Ovary (tissue), 9 donors: Measurements from ENCODE around the gene LPIN1. TPM values are rescaled to one million over a fixed set of nuclear protein-coding genes. Genes with fewer than 3 reads are reported as not detected.

Source experiments
- DNase-seq, 5 donors: peaks; one replicate each; pipeline ENCODE4 v3.0.0-alpha.2; 2019 to 2020
- H3K27ac ChIP-seq, 2 donors: fragments of 200-600 bp; one replicate each; pipeline versions ENCODE4 v1.5.1 to v1.8.0; 2019 to 2022
- H3K27me3 ChIP-seq: fragments of 200-600 bp; one replicate; pipeline ENCODE4 v1.8.0; 2022
- H3K36me3 ChIP-seq: fragments of 200-600 bp; sonication (generic); one replicate; pipeline ENCODE4 v1.5.1; 2019
- H3K4me1 ChIP-seq: one replicate; pipeline ENCODE4 v1.8.1; 2013; ENCODE audit warnings: mild to moderate bottlenecking, moderate library complexity; ENCODE audit not compliant: insufficient read depth
- H3K4me3 ChIP-seq: fragments of 200-600 bp; sonication (generic); one replicate; pipeline ENCODE4 v1.5.1; 2017
- H3K9me3 ChIP-seq, 2 donors: fragments of 200-600 bp in 1 of 2; sonication (generic) in 1 of 2; one replicate each; pipeline versions ENCODE4 v1.5.1 to v1.8.1; 2013 to 2019; ENCODE audit warnings: mild to moderate bottlenecking in 1 of 2, moderate library complexity in 1 of 2
- EP300 ChIP-seq: sonication (generic); formaldehyde crosslinking; IDR thresholded peaks from one replicate; pipeline ENCODE4 v1.6.1; 2017; ENCODE audit warnings: antibody characterized with exemption
- POLR2A ChIP-seq: fragments of 450-650 bp; IDR thresholded peaks from one replicate; pipeline ENCODE4 v1.6.1; 2017; ENCODE audit warnings: antibody characterized with exemption, mild to moderate bottlenecking, moderate library complexity
- WGBS, 3 donors: extraction: QIAGEN DNeasy Blood & Tissue Kit in 1 of 3; methylation state at CpG; one replicate each; pipeline versions ENCODE4 v1.1.5 to v1.1.7; 2013 to 2017; 5-methylcytosine and 5-hydroxymethylcytosine counted together
- intact Hi-C, 4 donors: fragments of 100-400 bp; cut with DNase I; formaldehyde crosslinking; loops; one replicate each; pipeline versions ENCODE4 v1.11.0 to v1.15.1; 2022 to 2023
- polyA plus RNA-seq, 2 donors: library from polyadenylated mRNA; stranded (reverse); fragments of 200-250 nt in 1 of 2; fragments of 350-450 nt in 1 of 2; fragmentation: Illumina TruSeq in 1 of 2; extraction: RNeasy Lipid Tissue Mini Kit (QIAGEN cat#74804) in 1 of 2; gene quantifications; one replicate each; pipeline ENCODE4 v1.2.3, GENCODE V29; 2013 to 2014
- total RNA-seq, 7 donors: library from RNA; depleted of rRNA in 2 of 7; stranded (reverse); fragments of >200 nt in 2 of 7; fragmentation: NEBNext Ultra II Directional in 3 of 7; extraction: Animal tissue kit (Norgen Biotek cat#: 25700) in 3 of 7; gene quantifications; one replicate each; pipeline versions ENCODE4 v1.1.0 to v1.2.4, GENCODE V29; 2016 to 2023
- TF ChIP-seq, protein P1 (sequence below), 3 donors: fragments of 450-650 bp in 2 of 3; fragments of 200-600 bp in 1 of 3; IDR thresholded peaks; one replicate each; pipeline versions ENCODE4 v1.5.1 to v1.8.0; 2016 to 2022; ENCODE audit warnings: antibody characterized with exemption in 3 of 3, mild to moderate bottlenecking in 1 of 3
- donor health status: DM: no; HTN: no; CAD: no; lungs with moderate emphysema.
- donor health status: DM: no; HTN: no; CAD: no.
- donor health status: Bipolar disorder and iron deficiency.
- donor health status: DM: yes; HTN: yes; CAD: no.
- donor health status: DM: no; HTN: no; CAD: no.
- donor health status: DM: yes; HTN: yes; CAD: no.

The LPIN1 gene
- total and polyA plus RNA-seq, 9 donors = 19.9 to 144 (median 50.8) TPM

DNA sequence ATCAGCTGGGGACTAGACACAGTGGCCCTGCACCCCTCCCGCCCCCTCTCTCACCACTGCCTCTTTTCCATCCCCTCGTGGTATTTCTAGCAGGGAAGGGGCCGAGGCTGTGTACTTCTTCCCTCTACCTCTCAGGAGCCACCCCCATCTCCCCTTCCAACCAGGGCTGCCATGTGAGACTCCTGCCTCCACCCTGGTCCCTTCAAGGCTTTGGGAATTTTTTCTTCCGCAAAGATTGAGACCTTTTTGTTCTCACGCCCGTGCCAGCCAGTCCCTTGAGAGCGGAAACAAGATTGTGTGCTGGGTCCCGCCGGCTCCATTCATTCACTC is 39.1 kb downstream of the LPIN1 start:
- no peak overlapping the region for H3K4me3 ChIP-seq
- 90 to 92% (median 91%) methylated on average over 9 of the region's 9 CpGs for WGBS, 3 donors
- H3K4me1 ChIP-seq = no peaks in the 10 kb centered on the region
- H3K36me3 ChIP-seq = no peaks in the 10 kb centered on the region
- no peak for TF ChIP-seq POLR2A
- TF ChIP-seq EP300 = no peak
- TF ChIP-seq, protein P1, sequence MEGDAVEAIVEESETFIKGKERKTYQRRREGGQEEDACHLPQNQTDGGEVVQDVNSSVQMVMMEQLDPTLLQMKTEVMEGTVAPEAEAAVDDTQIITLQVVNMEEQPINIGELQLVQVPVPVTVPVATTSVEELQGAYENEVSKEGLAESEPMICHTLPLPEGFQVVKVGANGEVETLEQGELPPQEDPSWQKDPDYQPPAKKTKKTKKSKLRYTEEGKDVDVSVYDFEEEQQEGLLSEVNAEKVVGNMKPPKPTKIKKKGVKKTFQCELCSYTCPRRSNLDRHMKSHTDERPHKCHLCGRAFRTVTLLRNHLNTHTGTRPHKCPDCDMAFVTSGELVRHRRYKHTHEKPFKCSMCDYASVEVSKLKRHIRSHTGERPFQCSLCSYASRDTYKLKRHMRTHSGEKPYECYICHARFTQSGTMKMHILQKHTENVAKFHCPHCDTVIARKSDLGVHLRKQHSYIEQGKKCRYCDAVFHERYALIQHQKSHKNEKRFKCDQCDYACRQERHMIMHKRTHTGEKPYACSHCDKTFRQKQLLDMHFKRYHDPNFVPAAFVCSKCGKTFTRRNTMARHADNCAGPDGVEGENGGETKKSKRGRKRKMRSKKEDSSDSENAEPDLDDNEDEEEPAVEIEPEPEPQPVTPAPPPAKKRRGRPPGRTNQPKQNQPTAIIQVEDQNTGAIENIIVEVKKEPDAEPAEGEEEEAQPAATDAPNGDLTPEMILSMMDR (IDR thresholded peaks at IDR 0.05) = no peak
- intact Hi-C loops = no loop called here
- H3K27me3 ChIP-seq = no peaks in the 10 kb centered on the region
- DNase-seq = no peak
- H3K27ac ChIP-seq = no peak overlapping the region
- H3K9me3 ChIP-seq = no peaks in the 10 kb centered on the region

DNA sequence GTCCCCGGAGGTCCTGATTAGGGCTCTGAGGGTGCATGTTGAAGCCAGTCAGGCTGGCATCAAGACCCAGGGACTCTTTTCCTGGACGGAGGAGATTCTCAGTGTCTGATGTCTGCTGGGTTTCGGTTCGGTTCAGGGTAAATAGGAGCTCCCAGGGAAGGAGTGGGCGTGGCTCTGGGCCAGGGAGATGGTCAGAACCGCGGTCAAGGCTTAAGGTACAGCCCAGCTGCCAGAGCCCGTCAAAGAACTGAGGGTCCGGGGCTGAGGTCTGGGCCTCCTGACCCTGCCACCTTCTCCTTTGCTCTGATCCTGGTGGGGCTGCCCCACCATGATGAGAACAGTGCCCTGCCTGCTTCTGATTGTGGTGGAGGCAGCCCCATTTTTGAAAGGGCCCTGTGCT is 39.8 kb downstream of the LPIN1 start:
- intact Hi-C loops = no loop called here
- WGBS, 3 donors = 84 to 89% (median 84%) methylated on average over 8 to 9 of the region's 9 CpGs
- H3K27ac ChIP-seq = no peak overlapping the region
- H3K4me3 ChIP-seq = no peak overlapping the region
- H3K4me1 ChIP-seq = no peaks in the 10 kb centered on the region
- H3K27me3 ChIP-seq = no peaks in the 10 kb centered on the region
- DNase-seq = no peak
- H3K9me3 ChIP-seq = no peaks in the 10 kb centered on the region
- TF ChIP-seq EP300 (no peak), POLR2A (no peak)
- TF ChIP-seq, protein P1 (IDR thresholded peaks at IDR 0.05) = no peak
- H3K36me3 ChIP-seq = no peaks in the 10 kb centered on the region

DNA sequence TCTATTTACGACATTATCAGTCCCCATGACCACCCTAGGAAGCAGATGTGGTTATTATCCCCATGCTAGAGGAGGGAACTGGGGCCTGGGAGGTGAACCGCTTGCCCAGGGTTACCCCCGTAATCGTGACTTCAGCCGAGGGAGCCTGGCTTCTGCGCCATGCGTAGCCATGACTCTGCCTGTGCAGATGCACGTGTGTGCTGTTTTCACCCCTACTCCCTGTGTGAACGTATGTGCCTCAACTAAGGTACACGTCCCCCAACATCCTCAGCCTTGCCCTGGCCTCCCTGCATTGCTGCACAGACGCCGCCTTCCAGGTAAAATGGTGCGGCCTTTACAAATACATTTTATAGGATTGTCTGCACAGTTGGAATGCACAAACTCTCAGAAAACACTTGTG is 40.2 kb downstream of the LPIN1 start:
- intact Hi-C loops = no loop called here
- no peak for DNase-seq

DNA sequence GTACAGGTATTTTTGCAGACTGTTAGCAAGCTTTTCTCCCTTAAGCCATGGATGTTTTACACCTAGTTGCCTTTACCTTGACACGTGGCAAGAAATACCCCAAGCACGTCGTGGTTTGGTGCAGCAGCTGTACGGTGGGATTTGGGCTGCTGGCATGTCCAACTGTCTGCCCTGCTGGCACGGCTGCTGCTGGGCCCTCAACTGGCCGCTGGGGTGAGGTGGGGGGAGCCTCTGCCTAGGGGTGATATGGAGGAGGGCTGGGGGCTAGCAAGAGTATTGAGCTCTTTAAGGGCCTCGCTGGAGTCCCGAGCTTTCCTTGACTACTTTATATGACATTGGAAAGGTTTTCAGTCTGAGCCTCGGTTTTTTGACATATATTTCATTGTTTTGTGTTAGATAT is 41.6 kb downstream of the LPIN1 start:
- H3K4me3 ChIP-seq = no peak overlapping the region
- TF ChIP-seq, protein P1 (IDR thresholded peaks at IDR 0.05) = no peak
- no peak for TF ChIP-seq POLR2A
- H3K4me1 ChIP-seq = no peaks in the 10 kb centered on the region
- intact Hi-C loops = no loop called here
- H3K27me3 ChIP-seq = no peaks in the 10 kb centered on the region
- no peaks in the 10 kb centered on the region for H3K36me3 ChIP-seq
- no peaks in the 10 kb centered on the region for H3K9me3 ChIP-seq
- 85 to 90% (median 88%) methylated on average over 9 of the region's 9 CpGs for WGBS, 3 donors
- H3K27ac ChIP-seq = no peak overlapping the region
- DNase-seq = no peak

More for the DNA sequence above, 40.2 kb downstream of the LPIN1 start:
- H3K4me3 ChIP-seq = no peak overlapping the region
- H3K9me3 ChIP-seq = no peaks in the 10 kb centered on the region
- WGBS, 3 donors = 94 to 97% (median 94%) methylated on average over 13 of the region's 13 CpGs
- no peaks in the 10 kb centered on the region for H3K36me3 ChIP-seq
- no peak overlapping the region for H3K27ac ChIP-seq
- no peaks in the 10 kb centered on the region for H3K27me3 ChIP-seq
- TF ChIP-seq POLR2A (no peak), EP300 (no peak)
- TF ChIP-seq, protein P1 (IDR thresholded peaks at IDR 0.05) = no peak
- H3K4me1 ChIP-seq = no peaks in the 10 kb centered on the region
